Progenitor cell of endocrine pancreas (in vitro differentiated cells): ENCODE data around the gene ARHGDIG. TPM values are rescaled to one million over a fixed set of nuclear protein-coding genes. Genes with fewer than 3 reads are reported as not detected.

ENCODE experiments used
- DNase-seq: peaks from one replicate; pipeline ENCODE4 v3.0.0; 2021; ENCODE audit warnings: low spot score; ENCODE audit not compliant: unreplicated experiment
- H3K27ac Mint-ChIP-seq: 2 replicates; pipeline ENCODE4 v1.8.0; 2021; ENCODE audit warnings: mild to moderate bottlenecking, moderate library complexity, mixed read lengths
- H3K27me3 Mint-ChIP-seq: 2 replicates; pipeline ENCODE4 v1.8.0; 2021; ENCODE audit warnings: mixed read lengths
- H3K36me3 Mint-ChIP-seq: 2 replicates; pipeline ENCODE4 v1.8.0; 2022; ENCODE audit warnings: mixed read lengths; ENCODE audit not compliant: insufficient read depth
- H3K4me1 Mint-ChIP-seq: 2 replicates; pipeline ENCODE4 v1.8.0; 2021; ENCODE audit warnings: low read depth, mixed read lengths
- H3K4me3 Mint-ChIP-seq: 2 replicates; pipeline ENCODE4 v1.8.0; 2021; ENCODE audit warnings: low read depth, mild to moderate bottlenecking, moderate library complexity, mixed read lengths
- H3K9me3 Mint-ChIP-seq: 2 replicates; pipeline ENCODE4 v1.8.0; 2021; ENCODE audit warnings: low read depth, mixed read lengths
- CTCF ChIP-seq: fragments of 200-600 bp; sonication (generic); IDR thresholded peaks from one replicate; pipeline ENCODE4 v1.5.0; 2021; ENCODE audit warnings: antibody characterized with exemption, mild to moderate bottlenecking; ENCODE audit not compliant: unreplicated experiment
- total RNA-seq: library from RNA; stranded (reverse); gene quantifications from 2 replicates; pipeline ENCODE4 v1.2.1, GENCODE V29; 2021

Gene ARHGDIG
- total RNA-seq, 1 donor from 2014 or later, result 6.5 TPM

GRCh38 chr16:309476-309875 lies 29.1 kb downstream of the ARHGDIG start:
- Mint-ChIP-seq H3K27ac (no peak overlapping the region), H3K27me3 (no peaks in the 10 kb centered on the region), H3K9me3 (no peaks in the 10 kb centered on the region), H3K4me1 (no peaks in the 10 kb centered on the region), H3K4me3 (no peak overlapping the region), H3K36me3 (peaks cover 5% of the 10 kb centered on the region)
- DNase-seq, result no peak
- TF ChIP-seq CTCF, result no peak

DNA sequence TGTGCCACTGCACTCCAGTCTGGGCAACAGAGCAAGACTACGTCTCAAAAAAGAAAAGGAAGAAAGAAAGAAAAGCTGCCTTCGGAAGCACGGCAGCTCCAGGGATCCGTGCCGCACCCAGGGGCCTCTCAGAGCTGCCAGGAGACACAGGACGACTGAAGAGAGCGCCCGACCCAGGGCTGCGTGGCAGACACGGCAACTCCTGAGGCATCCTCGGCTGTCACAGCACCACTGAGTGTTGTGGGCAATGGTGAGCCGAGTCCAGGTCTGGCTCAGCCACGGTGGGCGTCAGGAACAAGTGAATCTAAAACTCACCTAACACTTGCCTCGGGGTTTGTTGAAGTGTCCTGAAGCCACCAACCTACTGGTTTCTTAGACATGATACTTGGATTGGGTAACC lies 31.3 kb downstream of the ARHGDIG start:
- TF ChIP-seq CTCF, result no peak
- Mint-ChIP-seq H3K4me3 (no peak overlapping the region), H3K27ac (peak overlapping the region; percentile 85), H3K36me3 (peaks cover 4% of the 10 kb centered on the region), H3K9me3 (no peaks in the 10 kb centered on the region), H3K27me3 (no peaks in the 10 kb centered on the region), H3K4me1 (no peaks in the 10 kb centered on the region)
- no peak for DNase-seq

GRCh38 chr16:314351-314750 lies 34.0 kb downstream of the ARHGDIG start:
- TF ChIP-seq CTCF, result no peak
- peaks cover 4% of the 10 kb centered on the region for H3K36me3 Mint-ChIP-seq
- no peaks in the 10 kb centered on the region for H3K9me3 Mint-ChIP-seq
- H3K4me3 Mint-ChIP-seq, result no peak overlapping the region
- H3K27ac Mint-ChIP-seq, result no peak overlapping the region
- no peak for DNase-seq
- no peaks in the 10 kb centered on the region for H3K27me3 Mint-ChIP-seq
- peaks cover 2% of the 10 kb centered on the region for H3K4me1 Mint-ChIP-seq

- Mint-ChIP-seq H3K36me3 (peaks cover 4% of the 10 kb centered on the region), H3K27me3 (no peaks in the 10 kb centered on the region), H3K4me1 (peaks cover 2% of the 10 kb centered on the region), H3K4me3 (no peak overlapping the region), H3K9me3 (no peaks in the 10 kb centered on the region), H3K27ac (no peak overlapping the region)
- no peak for TF ChIP-seq CTCF
- DNase-seq, result no peak
Measured at GRCh38 chr16:314795-315299, 34.5 kb downstream of the ARHGDIG start.

DNA sequence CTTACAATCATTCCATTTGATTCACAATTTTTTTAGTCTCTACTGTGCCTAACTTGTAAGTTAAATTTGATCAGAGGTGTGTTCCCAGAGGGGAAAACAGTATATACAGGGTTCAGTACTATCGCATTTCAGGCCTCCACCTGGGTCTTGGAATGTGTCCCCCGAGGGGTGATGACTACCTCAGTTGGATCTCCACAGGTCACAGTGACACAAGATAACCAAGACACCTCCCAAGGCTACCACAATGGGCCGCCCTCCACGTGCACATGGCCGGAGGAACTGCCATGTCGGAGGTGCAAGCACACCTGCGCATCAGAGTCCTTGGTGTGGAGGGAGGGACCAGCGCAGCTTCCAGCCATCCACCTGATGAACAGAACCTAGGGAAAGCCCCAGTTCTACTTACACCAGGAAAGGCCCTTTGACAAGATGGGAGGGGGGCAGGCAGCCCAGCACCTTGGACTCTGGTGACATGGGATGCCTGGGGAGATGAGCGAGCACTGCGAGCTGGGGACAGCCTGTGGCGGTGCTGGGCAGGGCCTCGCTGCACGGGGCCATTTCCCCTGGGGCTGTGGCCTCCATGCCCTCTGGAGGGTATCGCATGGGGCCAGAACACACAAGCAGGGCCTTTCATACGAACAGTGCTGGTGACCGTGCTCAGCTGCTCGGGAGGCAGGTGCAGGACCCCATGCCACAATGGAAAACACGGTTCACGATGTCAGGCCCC lies 36.5 kb downstream of the ARHGDIG start:
- peaks cover 6% of the 10 kb centered on the region for H3K36me3 Mint-ChIP-seq
- H3K27ac Mint-ChIP-seq, result no peak overlapping the region
- no peaks in the 10 kb centered on the region for H3K9me3 Mint-ChIP-seq
- no peak for DNase-seq
- H3K4me1 Mint-ChIP-seq, result peaks cover 2% of the 10 kb centered on the region
- no peaks in the 10 kb centered on the region for H3K27me3 Mint-ChIP-seq
- no peak for TF ChIP-seq CTCF
- no peak overlapping the region for H3K4me3 Mint-ChIP-seq
